IPS DF 4.7 (cell line): ENCODE measurements around the gene AHRR.
"Not testable (repeated sequence)": the region's sequence is repeated elsewhere in the genome, so short reads cannot be mapped to it uniquely, and the experiment has no call there.

Experiments
- DNase-seq: peaks from one replicate; pipeline ENCODE4 v3.0.0-alpha.2; 2013; ENCODE audit warnings: low spot score; ENCODE audit errors: extremely low read depth

The AHRR gene

GRCh38 chr5:474232-474839 lies 152.8 kb downstream of the AHRR start:
- not testable (repeated sequence) for DNase-seq

- DNase-seq: no peak
Measured at GRCh38 chr5:474840-475661, 153.5 kb downstream of the AHRR start.

DNA sequence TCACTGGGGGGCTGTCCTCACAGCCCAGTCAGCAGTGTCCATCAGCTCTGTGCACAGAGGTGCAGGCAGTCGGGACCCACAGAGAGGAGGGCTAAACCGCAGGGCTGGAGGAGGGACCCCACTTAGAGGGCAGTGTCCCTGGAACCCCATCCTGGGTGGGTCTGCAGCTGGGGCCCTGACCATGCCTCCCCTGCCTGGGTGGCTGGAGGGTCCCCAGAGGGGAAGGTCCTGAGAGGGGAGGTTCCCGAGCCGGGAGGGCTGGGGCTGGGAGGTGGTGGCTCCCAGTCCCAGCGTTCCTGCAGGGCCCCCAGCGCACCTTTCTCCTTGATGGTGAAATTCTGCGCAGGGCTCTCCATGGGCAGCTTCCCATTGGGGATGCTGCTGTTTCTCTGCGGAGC lies 154.2 kb downstream of the AHRR start:
- DNase-seq: no peak

GRCh38 chr5:476102-476813 lies 154.7 kb downstream of the AHRR start:
- no peak for DNase-seq

DNA sequence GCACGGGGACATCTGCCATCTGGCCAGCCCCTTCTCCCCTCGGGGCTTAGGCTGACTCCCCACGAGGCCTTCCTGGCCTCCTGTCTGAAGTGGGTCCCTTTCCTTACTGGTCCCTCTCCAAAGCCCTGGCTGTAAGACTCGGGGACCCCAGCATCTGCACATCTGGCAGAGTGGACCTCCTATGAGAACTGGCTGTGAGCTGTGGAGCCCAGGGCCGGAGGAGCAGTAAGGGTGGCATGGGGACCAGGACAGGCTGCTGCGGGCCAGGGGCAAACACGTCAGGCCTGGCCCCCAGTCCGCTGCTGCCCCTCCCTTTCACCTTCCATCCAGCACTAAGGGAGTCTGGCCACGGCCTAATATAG lies 155.3 kb downstream of the AHRR start:
- no peak for DNase-seq

DNA sequence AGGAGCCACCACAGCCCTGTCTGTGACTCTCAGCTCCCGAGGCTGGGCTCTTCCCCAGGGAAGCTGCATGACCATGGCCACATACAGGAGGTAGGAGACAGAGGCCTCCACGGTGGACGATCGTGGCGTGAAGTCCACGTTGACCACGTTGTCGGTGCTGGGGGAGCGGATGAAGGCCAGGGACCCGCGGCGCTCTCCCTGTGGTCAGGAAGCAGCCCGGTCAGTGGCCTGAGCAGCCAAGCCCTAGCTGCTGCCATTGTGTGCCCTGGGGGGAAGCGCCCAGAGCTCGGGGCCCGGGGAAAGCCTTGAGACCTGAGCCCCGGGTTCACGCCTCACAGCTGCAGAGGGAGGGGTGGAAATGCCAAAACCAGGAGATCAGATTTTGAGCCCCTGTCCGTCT lies 155.7 kb downstream of the AHRR start:
- no peak for DNase-seq

GRCh38 chr5:477871-478270 lies 156.4 kb downstream of the AHRR start:
- DNase-seq: no peak

DNA sequence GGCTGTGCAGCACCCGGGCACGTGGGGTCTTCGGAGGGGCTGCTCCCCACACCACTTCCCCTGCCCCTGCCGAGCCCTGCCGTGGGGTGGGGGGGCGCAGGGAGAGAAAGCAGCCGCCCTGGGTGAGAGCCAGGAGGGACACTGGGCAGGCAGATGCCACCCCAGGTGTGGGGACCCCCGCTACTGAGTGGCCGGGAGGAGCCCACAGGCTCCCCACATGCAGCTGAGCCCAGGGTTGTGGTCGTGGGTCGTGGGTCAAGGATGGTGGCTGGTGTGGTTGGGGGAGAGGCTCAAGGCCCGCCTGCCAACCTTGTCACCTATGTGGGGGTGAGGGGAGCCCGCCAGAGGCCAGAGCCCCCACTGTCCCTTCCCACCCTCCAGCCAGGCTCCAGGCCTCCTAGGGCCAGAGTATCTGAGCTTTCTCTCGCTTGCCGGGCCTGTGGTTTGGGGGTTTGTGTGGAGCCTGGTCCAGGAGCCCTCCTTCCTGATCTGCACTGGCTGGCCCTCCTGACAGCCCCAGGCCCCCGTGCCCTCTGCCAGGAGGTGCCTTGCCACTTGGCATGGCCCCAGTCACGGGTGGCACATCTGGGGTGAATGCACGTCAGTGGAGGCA lies 157.0 kb downstream of the AHRR start:
- no peak for DNase-seq

DNA sequence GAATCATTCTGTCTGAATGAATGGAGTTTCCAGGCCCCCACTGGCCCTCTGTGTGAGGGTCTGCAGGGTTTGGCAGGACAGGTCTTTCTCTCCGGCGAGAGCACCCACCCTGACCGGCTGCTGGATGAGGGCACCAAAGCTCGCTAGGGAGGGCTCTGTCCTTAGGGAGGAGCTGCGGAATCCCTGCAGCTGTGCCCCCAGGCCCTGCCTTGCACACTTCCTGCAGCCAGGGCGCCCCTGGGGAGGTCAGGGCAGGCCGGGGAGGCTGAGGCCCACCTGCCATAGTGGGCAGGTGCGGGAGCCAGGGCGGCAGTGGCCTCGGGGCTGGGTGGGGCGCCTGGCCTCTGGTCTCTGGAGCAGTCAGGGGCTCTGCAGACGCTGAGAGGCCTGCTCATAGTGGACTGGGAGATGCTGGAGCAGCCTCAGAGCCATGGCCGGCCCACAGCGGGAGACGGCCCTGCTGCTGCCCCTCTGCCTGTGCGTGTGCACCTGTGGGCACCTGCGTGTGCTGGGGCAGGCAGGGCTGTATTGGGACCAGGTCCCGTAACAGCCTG lies 157.5 kb downstream of the AHRR start:
- DNase-seq: no peak

GRCh38 chr5:479566-480319 lies 158.2 kb downstream of the AHRR start:
- DNase-seq: no peak

DNA sequence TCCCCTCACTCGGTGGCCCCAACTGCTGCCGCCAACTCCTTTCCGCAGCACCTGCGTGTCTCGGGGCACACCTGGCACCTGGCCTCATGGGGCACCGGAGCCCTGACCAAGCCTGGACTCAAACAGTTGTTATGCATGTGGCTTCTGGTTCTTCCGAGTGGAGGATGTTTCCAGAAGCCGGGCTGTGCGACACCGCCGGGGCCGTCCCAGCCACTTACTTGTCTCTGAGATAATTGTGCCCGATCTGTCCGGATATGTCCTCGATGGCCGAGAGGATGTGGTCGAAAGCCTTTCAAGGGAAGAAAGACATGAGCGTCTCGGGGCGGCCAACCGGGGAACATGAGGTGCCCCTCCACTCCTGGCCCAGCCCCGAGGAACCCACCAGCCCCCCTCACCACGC lies 159.8 kb downstream of the AHRR start:
- no peak for DNase-seq

DNA sequence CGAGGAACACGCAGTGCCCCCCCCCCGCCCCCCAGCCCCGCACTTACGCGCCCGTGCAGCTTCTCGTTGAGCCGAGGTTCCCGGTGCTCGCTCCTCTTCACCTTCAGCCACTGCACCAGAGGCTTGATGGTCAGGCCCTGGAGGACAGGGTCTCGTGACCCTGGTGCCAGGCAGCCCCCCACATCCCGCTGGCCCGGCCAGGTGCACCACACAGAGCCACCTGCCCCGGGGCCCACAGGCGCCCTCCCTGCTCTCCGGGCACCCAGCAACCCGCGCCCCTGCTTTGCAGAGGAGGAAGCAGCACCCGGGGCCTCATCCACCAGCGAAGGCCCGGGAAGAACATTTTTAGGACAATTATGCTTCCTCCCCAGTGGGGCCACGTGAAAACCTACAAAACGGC lies 160.5 kb downstream of the AHRR start:
- no peak for DNase-seq

DNA sequence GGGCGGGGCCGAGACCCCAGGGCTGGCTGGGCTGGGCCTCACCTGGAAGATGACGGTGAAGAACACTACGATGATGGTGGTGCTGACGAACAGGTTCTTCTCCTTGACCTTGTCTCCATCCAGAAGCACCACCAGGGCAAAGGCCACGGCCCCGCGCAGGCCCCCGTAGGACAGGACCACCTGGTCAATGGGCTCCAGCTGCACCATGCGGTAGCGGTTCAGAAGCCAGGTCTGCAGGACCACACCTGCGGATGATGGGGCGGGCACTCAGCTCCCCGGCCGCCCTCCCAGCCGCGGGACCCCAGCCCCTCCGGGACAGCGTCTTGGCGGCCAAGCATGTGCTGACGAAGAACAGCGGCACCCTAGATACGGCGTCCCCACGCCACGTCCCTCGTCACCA lies 161.0 kb downstream of the AHRR start:
- no peak for DNase-seq

DNA sequence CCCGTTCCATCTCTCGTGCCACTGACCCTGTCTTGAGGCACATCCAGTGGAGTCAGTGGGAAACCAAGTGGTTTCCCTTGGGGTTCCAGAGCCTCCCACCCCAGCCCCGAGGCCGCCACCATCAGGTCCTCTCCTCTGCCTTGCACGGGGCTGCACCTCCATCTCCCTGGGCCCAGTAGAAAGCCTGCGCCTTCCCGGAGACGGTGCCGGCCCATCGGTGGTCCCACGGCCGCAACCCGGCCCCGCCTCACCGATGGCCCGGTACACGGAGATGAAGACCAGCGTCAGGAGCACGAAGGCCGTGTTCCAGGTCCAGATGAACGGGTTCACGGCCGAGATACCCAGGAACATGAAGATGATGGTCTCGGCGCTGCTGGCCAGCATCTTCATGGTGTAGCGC lies 161.5 kb downstream of the AHRR start:
- DNase-seq: no peak

GRCh38 chr5:483434-484140 lies 162.1 kb downstream of the AHRR start:
- DNase-seq: no peak

DNA sequence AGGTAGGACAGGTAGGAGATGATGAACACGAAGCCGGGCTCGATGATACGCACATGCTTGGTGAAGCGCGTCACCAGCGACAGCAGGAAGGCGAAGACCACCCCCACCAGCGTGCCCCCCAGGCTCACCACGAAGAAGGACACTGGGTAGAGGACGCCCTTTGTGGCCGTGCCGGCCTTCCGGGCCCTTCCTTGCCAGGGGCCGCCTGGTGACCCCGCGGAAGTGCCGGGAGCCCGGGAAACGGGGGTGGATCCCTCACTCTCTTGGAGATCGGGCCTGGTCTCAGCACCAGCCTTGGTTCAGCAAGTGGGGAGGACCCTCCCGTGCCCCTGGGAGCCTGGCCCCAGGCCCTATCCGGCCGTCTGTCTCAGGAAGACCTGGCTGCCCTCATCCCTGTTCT lies 163.0 kb downstream of the AHRR start:
- no peak for DNase-seq

GRCh38 chr5:485113-485945 lies 163.8 kb downstream of the AHRR start:
- no peak for DNase-seq

DNA sequence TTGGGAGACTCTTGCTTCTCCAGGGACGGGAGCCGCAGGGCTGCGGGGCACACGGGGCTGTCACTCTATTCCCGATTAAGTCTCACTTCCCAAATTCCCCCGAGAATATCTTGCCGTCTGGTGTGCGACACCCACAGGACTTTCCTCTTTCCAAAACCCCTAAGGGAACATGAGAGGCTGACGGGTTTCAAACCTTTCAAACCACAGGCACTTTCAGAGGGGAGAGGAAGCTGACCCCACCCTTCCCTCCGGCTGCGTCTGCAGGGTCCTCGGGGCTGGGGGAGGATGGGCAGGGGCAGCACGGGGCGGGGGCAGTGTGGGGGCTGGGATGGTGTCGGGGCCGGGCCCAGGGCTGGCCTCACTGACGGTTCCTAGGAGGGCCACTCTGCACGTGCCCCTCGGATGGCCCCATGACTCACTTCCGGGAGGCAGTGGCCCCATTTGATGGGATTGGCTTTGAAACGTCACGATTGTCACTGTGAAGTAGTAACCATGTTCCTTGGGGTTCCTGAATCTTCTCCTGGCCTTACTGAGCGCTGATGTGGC lies 164.5 kb downstream of the AHRR start:
- no peak for DNase-seq

GRCh38 chr5:486597-486996 lies 165.1 kb downstream of the AHRR start:
- DNase-seq: not testable (repeated sequence)
